ENCODE data around the gene SRPK3.
"Not testable (repeated sequence)": the region's sequence is repeated elsewhere in the genome, so short reads cannot be mapped to it uniquely, and the experiment has no call there.

Gene SRPK3

GRCh38 chrX:153807976-153808375 lies 27.1 kb downstream of the SRPK3 start:
- Histone ChIP-seq H3K4me1 (ENCODE audit: insufficient read depth, insufficient read length) (no peaks in the 10 kb centered on the region), H3K4me3 (ENCODE audit: insufficient read length, low read depth) (no peak overlapping the region), H3K9me3 (ENCODE audit: insufficient read depth, low read length) (no peaks in the 10 kb centered on the region), H3K9ac (ENCODE audit: insufficient read length, low read depth) (no peak overlapping the region), H3K36me3 (ENCODE audit: insufficient read depth, insufficient read length, low read length) (no peaks in the 10 kb centered on the region), H3K27me3 (ENCODE audit: insufficient read depth, insufficient read length) (no peaks in the 10 kb centered on the region)
- no peak for TF ChIP-seq YY1 (IDR thresholded peaks at IDR 0.05; ENCODE audit: insufficient read depth, insufficient read length)
- TF ChIP-seq ZNF274 (IDR thresholded peaks at IDR 0.05; ENCODE audit: low read depth, low read length), result no peak
- TF ChIP-seq SUZ12 (IDR thresholded peaks at IDR 0.05; ENCODE audit: extremely low read depth, insufficient read depth, insufficient read length), result no peak
- DNase-seq (ENCODE audit: low read depth, low spot score), result no peak

GRCh38 chrX:153812220-153812619 lies 31.4 kb downstream of the SRPK3 start:
- DNase-seq (ENCODE audit: low read depth, low spot score), result no peak
- no peaks in the 10 kb centered on the region for H3K36me3 ChIP-seq (ENCODE audit: insufficient read depth, insufficient read length, low read length)

GRCh38 chrX:153813161-153813560 lies 32.3 kb downstream of the SRPK3 start:
- Histone ChIP-seq H3K4me3 (ENCODE audit: insufficient read length, low read depth) (no peak overlapping the region), H3K9ac (ENCODE audit: insufficient read length, low read depth) (no peak overlapping the region), H3K36me3 (ENCODE audit: insufficient read depth, insufficient read length, low read length) (no peaks in the 10 kb centered on the region), H3K9me3 (ENCODE audit: insufficient read depth, low read length) (no peaks in the 10 kb centered on the region), H3K4me1 (ENCODE audit: insufficient read depth, insufficient read length) (peaks cover 2% of the 10 kb centered on the region), H3K27me3 (ENCODE audit: insufficient read depth, insufficient read length) (no peaks in the 10 kb centered on the region)
- DNase-seq (ENCODE audit: low read depth, low spot score), result no peak
- no peak for TF ChIP-seq YY1 (IDR thresholded peaks at IDR 0.05; ENCODE audit: insufficient read depth, insufficient read length)
- no peak for TF ChIP-seq SUZ12 (IDR thresholded peaks at IDR 0.05; ENCODE audit: extremely low read depth, insufficient read depth, insufficient read length)
- no peak for TF ChIP-seq ZNF274 (IDR thresholded peaks at IDR 0.05; ENCODE audit: low read depth, low read length)

More at GRCh38 chrX:153812220-153812619, 31.4 kb downstream of the SRPK3 start:
- H3K4me1 ChIP-seq (ENCODE audit: insufficient read depth, insufficient read length), result peaks cover 2% of the 10 kb centered on the region
- TF ChIP-seq SUZ12 (IDR thresholded peaks at IDR 0.05; ENCODE audit: extremely low read depth, insufficient read depth, insufficient read length), result no peak
- no peak for TF ChIP-seq ZNF274 (IDR thresholded peaks at IDR 0.05; ENCODE audit: low read depth, low read length)
- TF ChIP-seq YY1 (IDR thresholded peaks at IDR 0.05; ENCODE audit: insufficient read depth, insufficient read length), result no peak
- H3K4me3 ChIP-seq (ENCODE audit: insufficient read length, low read depth), result no peak overlapping the region
- no peak overlapping the region for H3K9ac ChIP-seq (ENCODE audit: insufficient read length, low read depth)
- no peaks in the 10 kb centered on the region for H3K27me3 ChIP-seq (ENCODE audit: insufficient read depth, insufficient read length)
- no peaks in the 10 kb centered on the region for H3K9me3 ChIP-seq (ENCODE audit: insufficient read depth, low read length)

- Histone ChIP-seq H3K9ac (ENCODE audit: insufficient read length, low read depth) (no peak overlapping the region), H3K9me3 (ENCODE audit: insufficient read depth, low read length) (no peaks in the 10 kb centered on the region), H3K27me3 (ENCODE audit: insufficient read depth, insufficient read length) (no peaks in the 10 kb centered on the region), H3K36me3 (ENCODE audit: insufficient read depth, insufficient read length, low read length) (no peaks in the 10 kb centered on the region), H3K4me1 (ENCODE audit: insufficient read depth, insufficient read length) (peaks cover 2% of the 10 kb centered on the region), H3K4me3 (ENCODE audit: insufficient read length, low read depth) (no peak overlapping the region)
- TF ChIP-seq YY1 (IDR thresholded peaks at IDR 0.05; ENCODE audit: insufficient read depth, insufficient read length), result no peak
- TF ChIP-seq ZNF274 (IDR thresholded peaks at IDR 0.05; ENCODE audit: low read depth, low read length), result no peak
- TF ChIP-seq SUZ12 (IDR thresholded peaks at IDR 0.05; ENCODE audit: extremely low read depth, insufficient read depth, insufficient read length), result no peak
- no peak for DNase-seq (ENCODE audit: low read depth, low spot score)
Measured at GRCh38 chrX:153814591-153815315, 33.9 kb downstream of the SRPK3 start.

- Histone ChIP-seq H3K9me3 (ENCODE audit: insufficient read depth, low read length) (no peaks in the 10 kb centered on the region), H3K4me3 (ENCODE audit: insufficient read length, low read depth) (no peak overlapping the region), H3K27me3 (ENCODE audit: insufficient read depth, insufficient read length) (no peaks in the 10 kb centered on the region), H3K4me1 (ENCODE audit: insufficient read depth, insufficient read length) (peaks cover 6% of the 10 kb centered on the region), H3K36me3 (ENCODE audit: insufficient read depth, insufficient read length, low read length) (no peaks in the 10 kb centered on the region), H3K9ac (ENCODE audit: insufficient read length, low read depth) (no peak overlapping the region)
- TF ChIP-seq ZNF274 (IDR thresholded peaks at IDR 0.05; ENCODE audit: low read depth, low read length) (no peak), SUZ12 (IDR thresholded peaks at IDR 0.05; ENCODE audit: extremely low read depth, insufficient read depth, insufficient read length) (no peak), YY1 (IDR thresholded peaks at IDR 0.05; ENCODE audit: insufficient read depth, insufficient read length) (no peak)
- DNase-seq (ENCODE audit: low read depth, low spot score), result no peak
Measured at GRCh38 chrX:153816831-153817690, 36.2 kb downstream of the SRPK3 start.

GRCh38 chrX:153818064-153818463 lies 37.2 kb downstream of the SRPK3 start:
- H3K9ac ChIP-seq (ENCODE audit: insufficient read length, low read depth); H3K36me3 ChIP-seq (ENCODE audit: insufficient read depth, insufficient read length, low read length); H3K4me3 ChIP-seq (ENCODE audit: insufficient read length, low read depth); DNase-seq (ENCODE audit: low read depth, low spot score); H3K27me3 ChIP-seq (ENCODE audit: insufficient read depth, insufficient read length); H3K4me1 ChIP-seq (ENCODE audit: insufficient read depth, insufficient read length); H3K9me3 ChIP-seq (ENCODE audit: insufficient read depth, low read length): not testable (repeated sequence)

Measured in NT2/D1 (cell line).